ENCODE data around the gene XRCC5. TPM values are rescaled to one million over a fixed set of nuclear protein-coding genes. Genes with fewer than 3 reads are reported as not detected.

Gene XRCC5
- total RNA-seq, 2 donors from 2014 or later = 189 to 213 TPM

DNA sequence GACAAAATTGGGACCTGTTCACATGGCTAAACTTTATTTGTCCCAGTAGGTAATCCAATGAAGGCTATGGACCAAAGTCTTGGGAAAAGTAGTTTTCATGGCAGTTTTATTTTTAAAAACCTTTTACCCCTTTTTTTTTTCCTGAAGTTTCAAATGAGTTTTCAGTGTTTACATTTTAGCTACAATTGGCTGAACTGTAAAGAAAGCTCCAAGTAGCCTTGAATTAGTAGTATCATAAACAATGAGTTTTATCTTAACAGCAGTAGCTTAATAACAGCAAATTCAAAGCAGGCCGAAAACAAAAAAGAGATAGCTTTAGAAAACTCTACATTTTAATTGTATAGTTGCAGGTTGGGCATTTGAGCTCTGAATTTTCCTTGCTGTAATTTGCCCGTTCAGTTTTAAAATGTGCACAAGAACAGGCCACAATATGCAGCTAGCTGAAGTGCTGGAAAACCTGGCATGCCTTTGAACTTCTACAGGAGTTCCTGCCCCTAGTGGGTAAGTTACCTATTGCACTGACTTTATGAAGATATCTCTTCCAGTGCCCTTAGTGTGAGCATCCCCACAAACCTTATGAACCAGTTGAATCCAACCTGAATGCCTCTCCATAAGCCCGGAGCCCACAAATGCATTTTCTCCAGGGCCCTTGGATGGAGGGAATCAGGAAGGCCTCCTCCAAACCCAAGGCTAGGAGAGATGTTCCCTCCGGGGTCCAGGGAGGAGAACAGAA is 106.7 kb downstream of the XRCC5 start:
- intact Hi-C loops (cut with DNase I) = no loop called here
- DNase-seq (ENCODE audit: low spot score) = no peak

DNA sequence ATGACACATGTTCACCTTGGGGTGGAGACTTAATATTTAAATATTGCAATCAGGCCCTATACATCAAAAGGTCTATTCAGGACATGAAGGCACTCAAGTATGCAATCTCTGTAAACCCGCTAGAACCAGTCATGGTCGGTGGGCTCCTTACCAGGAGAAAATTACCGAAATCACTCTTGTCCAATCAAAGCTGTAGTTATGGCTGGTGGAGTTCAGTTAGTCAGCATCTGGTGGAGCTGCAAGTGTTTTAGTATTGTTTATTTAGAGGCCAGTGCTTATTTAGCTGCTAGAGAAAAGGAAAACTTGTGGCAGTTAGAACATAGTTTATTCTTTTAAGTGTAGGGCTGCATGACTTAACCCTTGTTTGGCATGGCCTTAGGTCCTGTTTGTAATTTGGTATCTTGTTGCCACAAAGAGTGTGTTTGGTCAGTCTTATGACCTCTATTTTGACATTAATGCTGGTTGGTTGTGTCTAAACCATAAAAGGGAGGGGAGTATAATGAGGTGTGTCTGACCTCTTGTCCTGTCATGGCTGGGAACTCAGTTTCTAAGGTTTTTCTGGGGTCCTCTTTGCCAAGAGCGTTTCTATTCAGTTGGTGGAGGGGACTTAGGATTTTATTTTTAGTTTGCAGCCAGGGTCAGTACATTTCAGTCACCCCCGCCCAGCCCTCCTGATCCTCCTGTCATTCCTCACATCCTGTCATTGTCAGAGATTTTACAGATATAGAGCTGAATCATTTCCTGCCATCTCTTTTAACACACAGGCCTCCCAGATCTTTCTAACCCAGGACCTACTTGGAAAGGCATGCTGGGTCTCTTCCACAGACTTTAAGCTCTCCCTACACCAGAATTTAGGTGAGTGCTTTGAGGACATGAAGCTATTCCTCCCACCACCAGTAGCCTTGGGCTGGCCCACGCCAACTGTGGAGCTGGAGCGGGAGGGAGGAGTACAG is 108.1 kb downstream of the XRCC5 start:
- no peak for DNase-seq (ENCODE audit: low spot score)

DNA sequence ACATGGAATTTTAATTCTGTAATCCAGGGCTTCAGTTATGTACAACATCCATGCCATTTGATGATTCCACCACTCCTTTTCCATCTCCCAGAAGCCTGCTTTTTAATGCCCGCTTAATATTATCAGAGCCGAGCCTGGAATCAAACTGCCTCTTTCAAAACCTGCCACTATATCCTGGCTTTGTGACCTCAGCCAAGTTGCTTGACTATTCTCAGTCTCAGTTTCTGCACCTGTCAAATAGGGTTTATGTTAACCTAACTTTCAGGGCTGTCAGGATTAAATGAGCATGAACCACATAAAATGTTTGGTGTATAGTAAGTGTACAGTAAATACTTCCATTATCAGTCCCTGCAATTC is 108.7 kb downstream of the XRCC5 start:
- DNase-seq (ENCODE audit: low spot score) = no peak
- intact Hi-C loops (cut with DNase I) = no loop called here

More for the DNA sequence above, 108.1 kb downstream of the XRCC5 start:
- intact Hi-C loops (cut with DNase I) = no loop called here

DNA sequence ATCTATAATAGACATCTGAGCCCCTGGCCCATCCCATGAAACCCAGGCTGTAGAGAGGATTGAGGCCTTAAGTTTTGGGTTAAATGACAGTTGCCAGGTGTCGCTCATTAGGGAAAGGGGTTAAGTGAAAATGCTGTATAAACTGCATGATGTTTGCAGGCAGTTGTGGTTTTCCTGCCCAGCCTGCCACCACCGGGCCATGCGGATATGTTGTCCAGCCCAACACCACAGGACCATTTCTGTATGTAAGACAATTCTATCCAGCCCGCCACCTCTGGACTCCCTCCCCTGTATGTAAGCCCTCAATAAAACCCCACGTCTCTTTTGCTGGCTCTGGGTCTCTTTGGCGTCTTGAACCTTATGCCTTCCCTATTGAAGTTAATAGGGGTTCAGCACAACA is 110.7 kb downstream of the XRCC5 start:
- no peak for DNase-seq (ENCODE audit: low spot score)
- intact Hi-C loops (cut with DNase I) = no loop called here

DNA sequence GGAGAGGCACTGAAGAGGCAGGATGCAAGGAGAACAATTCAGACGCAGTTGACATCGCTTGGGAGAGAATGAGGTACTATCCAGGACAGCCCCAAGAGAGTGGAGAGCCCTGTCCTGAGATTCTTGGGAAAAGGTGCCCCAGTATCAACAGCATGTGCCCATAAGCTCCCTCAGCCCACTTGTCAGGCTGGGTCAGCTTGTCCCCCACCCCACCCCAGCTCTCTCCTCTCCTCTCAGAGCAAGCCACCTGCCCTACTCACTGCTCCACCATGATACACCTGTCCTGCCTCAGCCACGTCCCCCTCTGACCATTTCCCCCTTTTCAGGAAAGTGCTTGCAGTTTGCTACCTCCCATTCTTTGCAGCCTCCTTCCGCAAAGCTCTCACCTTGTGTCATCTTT is 111.8 kb downstream of the XRCC5 start:
- intact Hi-C loops (cut with DNase I) = no loop called here
- no peak for DNase-seq (ENCODE audit: low spot score)

DNA sequence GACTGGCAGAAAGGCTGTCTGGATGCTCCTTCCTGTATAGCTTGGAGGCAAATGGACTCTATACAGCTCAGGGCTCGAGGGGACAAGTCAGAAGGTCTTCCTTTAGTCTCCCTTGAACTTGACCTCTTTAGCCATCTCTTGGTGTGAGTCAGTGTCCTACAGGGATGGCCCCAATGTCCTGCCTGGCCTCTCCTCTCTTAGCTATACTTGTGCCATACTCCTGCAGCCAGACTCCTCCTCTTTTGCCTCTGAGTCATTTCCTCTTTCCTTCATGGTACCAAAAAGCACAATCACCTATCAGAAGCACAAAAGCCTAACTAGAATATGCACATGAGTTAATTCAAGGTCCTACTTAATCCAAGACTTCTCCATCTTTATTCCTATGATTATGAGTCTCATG is 112.7 kb downstream of the XRCC5 start:
- intact Hi-C loops (cut with DNase I) = no loop called here
- DNase-seq (ENCODE audit: low spot score) = no peak

DNA sequence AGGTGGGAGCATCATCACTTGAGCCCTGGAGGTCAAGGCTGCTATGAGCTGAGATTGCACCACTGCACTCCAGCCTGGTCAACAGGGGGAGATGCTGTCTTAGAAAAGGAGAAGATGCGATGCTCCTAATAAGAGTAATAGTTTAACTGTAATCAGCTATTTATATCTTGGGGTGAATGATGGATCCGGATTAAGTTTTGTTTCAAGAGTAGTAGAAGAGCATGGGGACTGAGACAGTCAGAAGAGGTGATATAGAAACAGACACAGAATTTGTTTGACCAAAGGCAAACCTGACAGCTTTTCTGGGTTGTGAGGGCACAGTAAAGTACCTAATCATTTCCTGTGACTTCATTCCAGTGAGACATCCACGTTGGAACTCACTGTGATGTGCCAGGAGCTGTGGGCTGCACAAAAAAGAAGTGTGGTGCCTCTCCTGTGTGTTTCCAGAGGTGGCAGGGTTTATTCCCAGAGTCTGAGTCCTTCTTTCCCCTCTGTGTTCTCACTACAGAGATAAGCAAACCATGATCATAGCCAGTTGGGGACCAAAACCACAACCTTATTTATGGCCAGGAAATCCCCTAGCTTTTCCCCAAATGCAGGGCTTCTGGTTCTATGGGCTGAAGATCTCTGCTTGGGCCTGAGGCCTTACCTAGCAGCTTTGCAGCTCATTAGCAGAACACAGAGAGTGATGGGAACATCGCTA is 113.7 kb downstream of the XRCC5 start:
- intact Hi-C loops (cut with DNase I) = no loop called here
- no peak for DNase-seq (ENCODE audit: low spot score)

DNA sequence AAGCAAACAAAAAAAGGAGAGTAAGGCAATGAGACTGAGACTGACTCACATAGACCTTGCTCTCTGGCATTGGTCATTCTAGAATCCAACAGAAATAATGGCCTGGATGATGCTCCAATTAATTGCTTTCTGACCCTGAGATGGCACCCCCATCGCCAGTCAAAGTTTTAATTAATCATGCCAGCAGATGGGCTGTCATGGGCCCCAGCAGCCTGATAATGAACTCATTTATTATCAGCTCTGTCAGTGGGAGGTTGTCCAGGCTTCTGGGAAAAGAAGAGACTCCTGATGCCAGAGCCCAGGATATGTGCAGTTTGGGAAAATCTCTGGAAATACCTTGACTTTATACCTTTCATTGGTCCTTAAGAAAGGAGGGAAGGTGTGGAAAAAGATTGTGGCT is 115.2 kb downstream of the XRCC5 start:
- no peak for DNase-seq (ENCODE audit: low spot score)
- intact Hi-C loops (cut with DNase I) = no loop called here

DNA sequence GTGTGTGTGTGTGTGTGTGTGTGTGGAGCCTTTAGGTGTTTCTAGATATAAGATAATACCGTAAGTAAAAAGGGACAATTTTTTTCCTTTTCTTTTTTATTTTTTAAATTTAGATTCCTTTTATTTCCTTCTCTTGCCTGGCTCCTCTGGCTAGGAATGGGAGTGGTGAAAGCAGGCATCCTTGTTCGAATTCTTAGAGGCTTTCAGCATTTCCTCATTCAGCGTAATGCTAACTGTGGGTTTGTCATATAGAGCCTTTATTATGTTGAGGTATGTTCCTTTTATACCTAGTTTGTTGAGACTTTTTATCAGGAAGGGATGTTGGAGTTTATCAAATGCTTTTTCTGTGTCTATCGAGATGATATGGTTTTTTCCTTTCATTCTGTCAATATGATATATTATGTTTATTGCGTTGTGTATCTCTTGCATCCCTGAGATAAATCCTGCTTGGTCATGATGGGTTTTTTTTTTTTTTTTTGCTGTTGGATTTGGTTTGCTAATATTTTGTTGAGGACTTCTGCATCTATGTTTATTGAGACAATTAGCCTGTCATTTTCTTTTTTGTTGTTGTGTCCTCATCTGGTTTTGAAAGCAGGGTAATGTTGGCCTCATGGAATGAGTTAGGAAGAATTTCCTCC is 120.2 kb downstream of the XRCC5 start:
- no peak for DNase-seq (ENCODE audit: low spot score)
- intact Hi-C loops (cut with DNase I) = no loop called here

DNA sequence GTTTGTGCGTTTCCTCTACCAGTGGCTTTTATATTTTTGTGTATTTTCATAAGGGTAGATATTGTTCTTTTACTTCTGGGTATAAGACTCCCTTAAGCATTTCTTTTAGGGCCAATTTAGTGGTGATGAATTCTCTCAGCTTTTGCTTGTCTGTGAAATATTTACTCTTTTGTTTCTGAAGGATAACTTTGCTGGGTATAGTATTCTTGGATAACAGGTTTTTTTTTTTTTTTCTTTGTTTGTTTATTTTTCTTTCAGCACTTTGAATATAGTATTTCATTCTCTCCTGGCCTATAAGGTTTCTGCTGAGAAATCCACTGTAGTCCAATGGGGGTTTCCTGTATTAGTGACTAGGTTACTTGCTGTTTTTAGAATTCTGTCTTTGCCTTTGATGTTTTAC is 122.7 kb downstream of the XRCC5 start:
- intact Hi-C loops (cut with DNase I) = no loop called here
- no peak for DNase-seq (ENCODE audit: low spot score)

DNA sequence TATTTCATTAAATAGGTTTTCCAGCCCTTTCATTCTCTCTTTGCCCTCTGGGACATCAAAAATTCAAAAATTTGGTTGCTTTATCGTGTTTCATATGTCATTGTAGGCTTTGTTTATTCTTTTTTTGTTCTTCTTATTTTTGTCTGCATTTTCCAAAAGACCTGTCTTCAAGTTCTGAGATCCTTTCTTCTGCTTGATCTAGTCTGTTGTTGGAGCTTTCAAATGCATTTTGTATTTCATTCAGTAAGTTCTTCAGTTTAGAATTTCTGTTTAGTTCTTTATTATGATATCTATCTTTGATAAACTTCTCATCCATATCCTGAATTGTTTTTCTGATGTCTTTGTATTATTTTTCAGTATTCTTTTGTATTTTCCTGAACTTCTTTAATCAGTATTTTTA is 123.6 kb downstream of the XRCC5 start:
- intact Hi-C loops (cut with DNase I) = no loop called here
- DNase-seq (ENCODE audit: low spot score) = no peak

DNA sequence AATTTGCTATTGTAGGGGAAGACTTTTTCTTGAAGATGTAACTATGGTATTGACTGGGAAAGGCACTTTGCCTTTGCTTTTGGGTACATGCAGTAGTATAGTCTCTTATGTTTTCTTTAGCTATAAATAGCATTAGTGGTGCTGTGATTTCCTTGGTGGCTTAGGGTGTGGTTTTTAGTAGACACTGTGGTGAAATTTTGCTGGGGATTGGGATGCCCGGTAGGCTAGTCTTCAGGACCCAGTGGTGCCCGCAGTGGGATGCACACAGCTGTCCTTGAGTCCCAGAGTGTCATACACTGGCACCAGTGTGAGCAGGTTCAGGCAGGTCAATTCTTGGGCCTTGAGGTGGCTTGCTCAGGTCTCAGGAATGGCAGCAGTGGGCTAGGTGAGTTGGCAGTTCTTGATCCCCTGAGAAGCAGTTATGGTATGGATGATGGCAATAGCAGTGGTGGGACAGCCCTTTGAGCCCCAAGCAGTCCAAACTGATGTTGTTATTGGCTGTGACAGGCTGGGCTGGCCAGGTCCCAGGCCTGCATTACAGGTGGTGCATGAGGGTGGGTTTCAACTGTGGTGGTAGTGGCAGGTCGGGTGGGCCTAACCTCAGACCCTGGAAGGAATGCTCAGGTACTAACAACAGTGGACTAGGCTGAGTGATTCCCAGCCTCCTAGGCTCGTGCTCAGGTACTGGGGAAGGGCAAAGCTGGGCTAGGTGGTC is 124.3 kb downstream of the XRCC5 start:
- intact Hi-C loops (cut with DNase I) = no loop called here
- DNase-seq (ENCODE audit: low spot score) = no peak

DNA sequence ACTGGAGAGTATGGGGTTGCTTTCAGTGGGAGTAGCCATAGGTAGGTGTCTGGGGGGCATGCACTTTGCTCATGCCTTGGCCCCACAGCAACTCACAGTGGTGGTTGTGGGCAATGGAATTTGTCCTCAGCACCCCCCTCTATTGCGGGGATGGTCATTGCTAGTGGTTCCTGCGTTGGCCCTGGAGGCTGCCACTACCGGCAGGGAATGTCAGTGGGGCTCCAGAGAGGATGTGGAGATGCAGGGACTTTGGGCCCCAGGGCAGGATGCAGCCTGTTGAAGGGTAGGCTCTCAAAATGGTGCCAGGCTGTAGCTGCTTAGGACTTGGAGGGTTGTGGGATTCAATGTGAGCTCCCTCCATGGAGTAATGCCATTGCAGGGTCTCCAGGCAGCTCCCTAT is 125.0 kb downstream of the XRCC5 start:
- no peak for DNase-seq (ENCODE audit: low spot score)
- intact Hi-C loops (cut with DNase I) = no loop called here

DNA sequence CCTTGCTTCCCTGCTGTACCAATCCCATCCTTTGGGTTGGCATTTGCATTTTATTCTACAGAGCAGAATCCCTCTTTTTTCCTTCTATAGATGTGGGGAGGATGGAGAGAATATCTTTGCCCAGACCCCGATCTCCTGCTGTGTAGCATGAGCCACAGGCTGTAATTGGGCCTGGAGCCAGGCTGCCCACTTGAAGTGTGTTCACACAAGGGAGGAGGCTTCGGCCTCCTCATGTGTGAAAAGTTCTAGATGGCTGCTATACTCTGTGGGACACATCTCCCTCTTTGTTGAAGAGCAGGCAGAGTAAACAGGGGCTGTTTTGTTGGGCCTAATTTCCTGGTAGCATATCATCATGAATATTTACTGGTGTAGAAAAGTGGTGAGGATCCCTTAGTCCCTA is 126.3 kb downstream of the XRCC5 start:
- no peak for DNase-seq (ENCODE audit: low spot score)
- intact Hi-C loops (cut with DNase I) = no loop called here

DNA sequence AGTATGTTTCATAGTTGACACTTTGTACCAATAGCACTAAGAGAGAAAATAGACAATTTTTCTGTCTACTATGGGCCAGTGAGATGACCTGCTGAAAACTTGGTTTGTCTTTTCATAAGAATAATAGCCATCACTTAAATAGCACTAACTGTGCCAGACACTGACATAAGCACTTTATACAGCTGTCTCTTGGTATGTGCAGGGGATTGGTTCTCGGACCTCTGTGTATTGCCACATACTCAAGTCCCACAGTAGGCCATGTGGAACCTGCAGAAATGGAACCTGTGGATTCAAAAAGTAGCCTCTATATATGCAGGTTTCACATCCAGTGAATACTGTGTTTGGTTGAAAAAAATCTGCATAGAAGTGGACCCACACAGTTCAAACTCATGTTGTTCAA is 126.7 kb downstream of the XRCC5 start:
- no peak for DNase-seq (ENCODE audit: low spot score)
- intact Hi-C loops (cut with DNase I) = no loop called here

DNA sequence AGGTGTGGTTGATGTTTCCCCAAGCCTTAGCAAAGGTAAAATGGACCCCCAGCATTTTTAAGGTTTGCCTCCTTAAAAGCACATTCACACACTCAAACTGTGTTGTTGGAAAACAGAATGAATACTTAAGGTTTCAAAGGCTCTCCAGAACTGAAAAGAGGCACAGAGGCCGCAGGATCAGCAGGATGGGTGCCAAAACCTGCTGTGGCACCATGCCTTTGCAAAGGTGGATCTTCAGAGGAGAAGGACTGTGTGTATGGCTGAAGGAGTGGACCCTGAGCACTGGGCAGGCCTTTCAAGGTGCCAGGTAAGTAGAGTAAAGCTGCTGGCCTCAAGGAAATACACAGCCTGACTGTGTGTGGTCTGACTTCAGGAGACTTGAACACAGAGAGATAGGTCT is 127.3 kb downstream of the XRCC5 start:
- no peak for DNase-seq (ENCODE audit: low spot score)
- intact Hi-C loops (cut with DNase I) = no loop called here

DNA sequence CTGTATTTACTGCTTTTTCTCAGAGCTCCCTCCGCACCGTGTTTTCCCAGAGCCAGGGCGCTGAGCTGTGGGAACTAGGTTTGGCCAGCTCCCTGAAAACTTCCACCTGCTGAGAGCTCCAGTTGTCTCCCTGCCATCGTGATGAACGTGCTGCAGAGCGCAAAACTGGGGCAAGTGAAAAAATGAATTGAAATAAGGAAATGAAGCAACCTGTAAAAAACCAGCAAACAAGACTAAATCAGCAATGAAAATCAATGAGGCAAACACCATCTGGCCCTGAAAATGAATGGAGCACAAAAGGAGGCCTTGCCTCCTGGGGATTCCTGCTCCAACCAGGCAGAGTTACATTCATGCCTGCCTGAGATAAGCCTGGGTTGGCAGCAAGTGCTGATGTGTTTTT is 133.2 kb downstream of the XRCC5 start:
- DNase-seq (ENCODE audit: low spot score) = no peak

DNA sequence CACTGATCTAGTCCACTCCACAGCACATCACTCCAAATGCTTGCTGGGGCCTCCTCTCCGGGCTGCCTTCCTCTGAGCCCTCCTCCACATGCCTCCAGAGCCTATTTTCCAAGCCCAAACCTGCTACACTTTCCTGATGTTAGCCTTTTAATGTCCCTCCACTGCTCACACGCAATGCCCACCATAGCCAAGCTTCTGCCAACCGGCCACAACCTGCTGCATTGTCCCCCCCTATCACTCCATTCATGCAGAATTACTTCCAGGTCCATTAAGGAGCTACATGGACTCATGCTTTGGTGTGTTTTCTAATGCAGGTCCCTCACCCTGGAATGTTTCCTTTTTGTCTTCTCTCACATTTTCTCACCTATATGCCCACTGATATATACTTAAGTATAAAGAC is 133.9 kb downstream of the XRCC5 start:
- no peak for DNase-seq (ENCODE audit: low spot score)
- intact Hi-C loops (cut with DNase I) = no loop called here

More for the DNA sequence above, 133.2 kb downstream of the XRCC5 start:
- intact Hi-C loops (cut with DNase I) = no loop called here

DNA sequence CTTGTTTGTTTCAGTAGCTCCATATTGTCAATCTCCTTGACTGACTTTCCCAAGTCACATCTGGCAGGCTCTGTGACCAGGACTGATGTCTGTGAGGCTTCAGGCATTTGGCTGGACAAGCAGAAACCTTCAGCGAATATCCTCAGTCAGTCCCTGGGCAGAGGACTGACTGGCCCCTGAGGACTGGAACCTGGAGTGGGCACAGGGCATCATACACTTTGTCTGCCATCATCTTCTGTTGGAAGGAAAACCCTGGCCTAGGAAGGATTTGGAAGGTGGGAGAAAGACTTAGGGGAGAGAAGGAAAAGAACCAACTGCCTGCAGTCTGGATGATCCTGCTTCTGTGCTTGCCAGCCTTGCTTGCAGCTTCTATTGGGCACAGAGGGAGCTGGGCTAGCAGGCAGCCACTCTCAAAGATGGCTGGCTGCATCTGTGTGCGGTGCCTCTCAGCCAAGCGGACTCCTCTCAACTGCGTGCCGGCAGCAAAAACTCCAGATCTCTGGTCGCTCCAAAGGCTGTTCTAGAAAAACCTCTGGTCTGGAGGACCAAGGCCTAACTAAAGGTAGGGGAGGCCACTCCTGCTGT is 136.3 kb downstream of the XRCC5 start:
- intact Hi-C loops (cut with DNase I) = no loop called here
- DNase-seq (ENCODE audit: low spot score) = no peak

Data from posterior vena cava (tissue), 2 donors.